ENCODE data around the gene PDK2.

DNA sequence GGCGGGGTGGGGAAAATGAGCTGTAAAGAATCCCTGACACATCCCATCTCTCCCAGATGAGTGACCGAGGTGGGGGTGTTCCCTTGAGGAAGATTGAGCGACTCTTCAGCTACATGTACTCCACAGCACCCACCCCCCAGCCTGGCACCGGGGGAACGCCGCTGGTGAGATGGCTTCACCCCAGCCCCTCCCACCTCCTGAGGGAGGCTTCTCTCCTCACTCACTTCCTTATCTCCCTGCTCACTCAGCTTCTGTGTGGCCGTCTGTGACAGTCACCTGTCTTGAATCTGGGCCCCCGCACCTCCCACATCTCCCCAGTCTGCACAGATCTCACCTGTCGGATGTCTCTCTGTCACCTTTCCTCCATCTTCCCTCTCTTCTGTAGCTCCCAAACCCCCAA is 13.4 kb downstream of the PDK2 start:
- TF ChIP-seq, protein P1, sequence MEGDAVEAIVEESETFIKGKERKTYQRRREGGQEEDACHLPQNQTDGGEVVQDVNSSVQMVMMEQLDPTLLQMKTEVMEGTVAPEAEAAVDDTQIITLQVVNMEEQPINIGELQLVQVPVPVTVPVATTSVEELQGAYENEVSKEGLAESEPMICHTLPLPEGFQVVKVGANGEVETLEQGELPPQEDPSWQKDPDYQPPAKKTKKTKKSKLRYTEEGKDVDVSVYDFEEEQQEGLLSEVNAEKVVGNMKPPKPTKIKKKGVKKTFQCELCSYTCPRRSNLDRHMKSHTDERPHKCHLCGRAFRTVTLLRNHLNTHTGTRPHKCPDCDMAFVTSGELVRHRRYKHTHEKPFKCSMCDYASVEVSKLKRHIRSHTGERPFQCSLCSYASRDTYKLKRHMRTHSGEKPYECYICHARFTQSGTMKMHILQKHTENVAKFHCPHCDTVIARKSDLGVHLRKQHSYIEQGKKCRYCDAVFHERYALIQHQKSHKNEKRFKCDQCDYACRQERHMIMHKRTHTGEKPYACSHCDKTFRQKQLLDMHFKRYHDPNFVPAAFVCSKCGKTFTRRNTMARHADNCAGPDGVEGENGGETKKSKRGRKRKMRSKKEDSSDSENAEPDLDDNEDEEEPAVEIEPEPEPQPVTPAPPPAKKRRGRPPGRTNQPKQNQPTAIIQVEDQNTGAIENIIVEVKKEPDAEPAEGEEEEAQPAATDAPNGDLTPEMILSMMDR (IDR thresholded peaks at IDR 0.05) = no peak
- no peak for TF ChIP-seq POLR2A (IDR thresholded peaks at IDR 0.05)
- TF ChIP-seq POLR2AphosphoS5 (IDR thresholded peaks at IDR 0.05) = no peak
